WTC11 (cell line): ENCODE results near the gene SLC36A2. TPM values are rescaled to one million over a fixed set of nuclear protein-coding genes. Genes with fewer than 3 reads are reported as not detected.

Experiments used
- ATAC-seq: fragments of 200-7000 bp; cut with Tn5 transposase; 2 replicates; pipeline ENCODE4 v1.10.0; 2021; ENCODE audit warnings: mild to moderate bottlenecking, moderate library complexity
- CTCF ChIA-PET: fragments of 300-600 bp; sonication (Branson Sonifier 250); formaldehyde crosslinking; loops from one replicate; lab custom pipeline; 2021; ENCODE audit warnings: antibody characterized with exemption; lab: Charles Lee
- POLR2A ChIA-PET: fragments of 350-600 bp; sonication (Branson Sonifier 250); formaldehyde crosslinking; loops from one replicate; lab custom pipeline; 2021; ENCODE audit warnings: antibody characterized with exemption; lab: Charles Lee
- DNase-seq: peaks from one replicate; pipeline ENCODE4 v3.0.0; 2021; ENCODE audit warnings: low spot score
- H3K27ac Mint-ChIP-seq: 2 replicates; pipeline ENCODE4 v1.8.0; 2021; ENCODE audit warnings: mixed read lengths
- H3K27me3 Mint-ChIP-seq: 2 replicates; pipeline ENCODE4 v1.8.0; 2021; ENCODE audit warnings: low read depth, mild to moderate bottlenecking, moderate library complexity, mixed read lengths
- H3K36me3 Mint-ChIP-seq: 2 replicates; pipeline ENCODE4 v1.8.0; 2021; ENCODE audit warnings: mixed read lengths
- H3K4me1 Mint-ChIP-seq: 2 replicates; pipeline ENCODE4 v1.8.0; 2022; ENCODE audit warnings: mixed read lengths
- H3K4me3 Mint-ChIP-seq: 2 replicates; pipeline ENCODE4 v1.8.0; 2021; ENCODE audit warnings: mild to moderate bottlenecking, moderate library complexity, mixed read lengths
- H3K9me3 Mint-ChIP-seq: 2 replicates; pipeline ENCODE4 v1.8.0; 2021; ENCODE audit warnings: mixed read lengths
- ATF3 ChIP-seq: sonication (generic); formaldehyde crosslinking; conservative IDR thresholded peaks from 2 replicates; pipeline ENCODE4 v1.8.1; 2022; ENCODE audit warnings: mild to moderate bottlenecking, missing genetic modification reagents
- CDX4 ChIP-seq: fragments of 250-450 bp; sonication (Bioruptor Pico); IDR thresholded peaks from 2 replicates; pipeline ENCODE4 v1.9.0; 2021; ENCODE audit warnings: moderate library complexity, mild to moderate bottlenecking, inconsistent platforms, borderline replicate concordance
- ERG ChIP-seq: fragments of 250-450 bp; sonication (Bioruptor Pico); IDR thresholded peaks from 2 replicates; pipeline ENCODE4 v1.8.0; 2021; ENCODE audit warnings: mild to moderate bottlenecking
- HMGA2 ChIP-seq: fragments of 250-450 bp; sonication (Bioruptor Pico); IDR thresholded peaks from 2 replicates; pipeline ENCODE4 v1.4.0; 2021; ENCODE audit warnings: mild to moderate bottlenecking, moderate library complexity
- KAT7 ChIP-seq: sonication (generic); formaldehyde crosslinking; IDR thresholded peaks from 2 replicates; pipeline ENCODE4 v1.8.1; 2023; ENCODE audit warnings: missing genetic modification reagents, mild to moderate bottlenecking, borderline replicate concordance
- MYBL2 ChIP-seq: sonication (generic); formaldehyde crosslinking; IDR thresholded peaks from 2 replicates; pipeline ENCODE4 v1.8.1; 2023; ENCODE audit warnings: mild to moderate bottlenecking, moderate library complexity, missing genetic modification reagents
- NFYB ChIP-seq: sonication (generic); formaldehyde crosslinking; conservative IDR thresholded peaks from 2 replicates; pipeline ENCODE4 v1.8.0; 2022; ENCODE audit warnings: low read depth, missing genetic modification reagents
- RELA ChIP-seq: sonication (generic); formaldehyde crosslinking; IDR thresholded peaks from 2 replicates; pipeline ENCODE4 v1.8.1; 2022; ENCODE audit warnings: missing genetic modification reagents, mild to moderate bottlenecking, borderline replicate concordance
- RORB ChIP-seq: fragments of 250-450 bp; sonication (Bioruptor Pico); IDR thresholded peaks from 2 replicates; pipeline ENCODE4 v1.9.0; 2021; ENCODE audit warnings: mild to moderate bottlenecking
- TCF7 ChIP-seq: sonication (generic); formaldehyde crosslinking; IDR thresholded peaks from 2 replicates; pipeline ENCODE4 v1.8.0; 2022; ENCODE audit warnings: mild to moderate bottlenecking, low read depth, missing genetic modification reagents, moderate library complexity
- USF2 ChIP-seq: sonication (generic); formaldehyde crosslinking; IDR thresholded peaks from 2 replicates; pipeline ENCODE4 v1.8.1; 2023; ENCODE audit warnings: mild to moderate bottlenecking, missing genetic modification reagents, moderate library complexity
- ZBTB21 ChIP-seq: sonication (generic); formaldehyde crosslinking; IDR thresholded peaks from 2 replicates; pipeline ENCODE4 v1.8.1; 2023; ENCODE audit warnings: mild to moderate bottlenecking, missing genetic modification reagents, borderline replicate concordance
- ZNF232 ChIP-seq: sonication (generic); formaldehyde crosslinking; IDR thresholded peaks from 2 replicates; pipeline ENCODE4 v1.8.0; 2022; ENCODE audit warnings: mild to moderate bottlenecking, missing genetic modification reagents
- ZNF416 ChIP-seq: fragments of 250-450 bp; sonication (Bioruptor Pico); IDR thresholded peaks from 2 replicates; pipeline ENCODE4 v1.9.0; 2021; ENCODE audit warnings: mild to moderate bottlenecking, inconsistent platforms
- ZNF423 ChIP-seq: fragments of 250-450 bp; sonication (Bioruptor Pico); IDR thresholded peaks from 2 replicates; pipeline ENCODE4 v2.1.2; 2022; ENCODE audit warnings: mild to moderate bottlenecking, moderate library complexity
- total RNA-seq: library from RNA; stranded (reverse); gene quantifications from 3 replicates; pipeline ENCODE4 v1.2.3, GENCODE V29; 2021

SLC36A2 gene
- total RNA-seq, 1 experiment from 2014 or later, result not detected

- Mint-ChIP-seq H3K36me3 (peaks cover 14% of the 10 kb centered on the region), H3K27ac (no peak overlapping the region), H3K4me1 (no peaks in the 10 kb centered on the region)
- no peak for ATAC-seq
- no peak for DNase-seq
- TF ChIP-seq MYBL2 (CRISPR knock-in tag) (no peak), ZNF416 (CRISPR knock-in tag) (no peak), ERG (CRISPR knock-in tag) (no peak)
- TF ChIP-seq, all 79 proteins: peak for 0
- ChIA-PET POLR2A (no interaction called here), CTCF (interaction anchor here (1.6 kb wide), 1 partner anchor 46 kb away, joined by 5 read pairs; no protein-coding TSS in a partner anchor)
- no peaks in the 10 kb centered on the region for H3K27me3 Mint-ChIP-seq
- no peak overlapping the region for H3K4me3 Mint-ChIP-seq
- no peaks in the 10 kb centered on the region for H3K9me3 Mint-ChIP-seq
These were observed 76.8 kb downstream of the SLC36A2 start for GRCh38 chr5:151270599-151270998.

GRCh38 chr5:151267491-151268260 lies 79.7 kb downstream of the SLC36A2 start:
- Mint-ChIP-seq H3K4me1 (peaks cover 5% of the 10 kb centered on the region; the same call in 1 of the 2 replicates), H3K27ac (no peak overlapping the region), H3K4me3 (no peak overlapping the region), H3K36me3 (peaks cover 17% of the 10 kb centered on the region), H3K9me3 (no peaks in the 10 kb centered on the region), H3K27me3 (no peaks in the 10 kb centered on the region)
- CTCF ChIA-PET, result no interaction called here
- POLR2A ChIA-PET, result no interaction called here
- no peak for TF ChIP-seq RORB
- TF ChIP-seq KAT7, result no peak
- TF ChIP-seq ZNF232 (CRISPR knock-in tag), result no peak
- no peak for TF ChIP-seq CDX4
- no peak for TF ChIP-seq TCF7 (CRISPR knock-in tag)
- TF ChIP-seq HMGA2 (CRISPR knock-in tag), result no peak
- no peak for TF ChIP-seq ZBTB21 (CRISPR knock-in tag)
- TF ChIP-seq RELA (CRISPR knock-in tag), result no peak
- no peak for TF ChIP-seq USF2
- no peak for TF ChIP-seq NFYB
- no peak for TF ChIP-seq ZNF423 (CRISPR knock-in tag)
- no peak for TF ChIP-seq ATF3 (CRISPR knock-in tag)
- ATAC-seq, result no peak
- DNase-seq, result no peak

Other genes starting within 250 kb of the SLC36A2 start
- gene ANXA6, start 189.8 kb downstream of the SLC36A2 start, total RNA-seq, result 92.8 to 95.4 TPM (median 92.9 TPM) in 3 replicates
- gene CCDC69, start 123.5 kb downstream of the SLC36A2 start, total RNA-seq, result 8.2 to 12.4 TPM (median 8.6 TPM) in 3 replicates
- 33.1 to 36.2 TPM (median 33.2 TPM) in 3 replicates for gene GM2A, start 94.4 kb downstream of the SLC36A2 start, total RNA-seq
- gene SLC36A3, start 43.8 kb downstream of the SLC36A2 start, total RNA-seq, result not detected in 3 replicates
- 12.2 to 16.0 TPM (median 13.7 TPM) in 3 replicates for gene SLC36A1, start 100.0 kb upstream of the SLC36A2 start, total RNA-seq
- gene FAT2, start 243.8 kb upstream of the SLC36A2 start, total RNA-seq, result 0.14 to 0.26 TPM (median 0.16 TPM) in 3 replicates